GM19438 (cell line): ENCODE results near the gene THRA.
A peak's percentile ranks its signal among the peaks of the same experiment; 100 is the strongest.

Source experiments
- ATAC-seq: cut with Tn5 transposase; IDR thresholded peaks from one replicate; pipeline ENCODE4 v1.9.1; 2021; ENCODE audit warnings: low read depth; ENCODE audit not compliant: unreplicated experiment

THRA gene, protein sequence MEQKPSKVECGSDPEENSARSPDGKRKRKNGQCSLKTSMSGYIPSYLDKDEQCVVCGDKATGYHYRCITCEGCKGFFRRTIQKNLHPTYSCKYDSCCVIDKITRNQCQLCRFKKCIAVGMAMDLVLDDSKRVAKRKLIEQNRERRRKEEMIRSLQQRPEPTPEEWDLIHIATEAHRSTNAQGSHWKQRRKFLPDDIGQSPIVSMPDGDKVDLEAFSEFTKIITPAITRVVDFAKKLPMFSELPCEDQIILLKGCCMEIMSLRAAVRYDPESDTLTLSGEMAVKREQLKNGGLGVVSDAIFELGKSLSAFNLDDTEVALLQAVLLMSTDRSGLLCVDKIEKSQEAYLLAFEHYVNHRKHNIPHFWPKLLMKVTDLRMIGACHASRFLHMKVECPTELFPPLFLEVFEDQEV

DNA sequence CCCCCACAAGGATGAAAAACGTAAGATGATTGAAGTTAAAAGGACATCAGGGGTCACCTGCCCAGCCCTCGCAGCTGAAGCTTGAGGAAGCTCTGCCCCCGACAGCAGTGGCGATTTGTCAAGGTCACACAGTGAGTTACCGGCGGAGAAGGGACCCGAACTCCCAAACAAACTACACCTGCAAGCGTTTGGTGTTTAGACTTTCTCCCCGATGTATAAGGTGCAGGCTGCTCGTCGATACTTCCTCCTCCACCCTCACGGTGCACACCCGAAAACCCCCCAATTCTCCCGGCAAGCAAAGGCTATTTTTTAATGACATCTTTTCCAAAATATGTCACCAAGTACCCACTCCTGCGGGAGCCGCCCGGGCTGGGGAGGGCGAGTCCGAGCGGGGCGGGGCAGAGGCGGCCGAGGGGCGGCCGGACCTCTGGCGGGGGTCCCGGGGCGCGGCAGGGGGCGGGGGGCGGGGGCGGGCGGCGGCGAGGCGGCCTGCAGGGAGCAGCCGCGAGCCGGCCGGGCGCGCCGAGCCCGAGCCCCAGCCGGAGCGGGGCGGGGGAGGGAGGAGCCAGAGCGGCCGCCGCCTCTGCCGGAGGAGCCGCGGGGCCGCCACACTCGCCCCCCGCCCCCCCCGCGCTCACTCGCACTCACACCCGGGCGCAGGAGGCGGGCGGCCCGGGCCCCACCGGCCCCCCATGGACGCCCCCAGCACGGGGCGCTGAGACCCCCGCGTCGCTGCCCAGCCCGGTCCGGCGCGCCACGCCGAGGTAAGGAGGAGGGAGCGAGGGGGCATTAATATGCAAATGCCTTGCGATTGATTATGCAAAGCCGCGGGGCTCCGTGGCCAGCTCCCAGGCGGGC lies at the start of gene THRA:
THRA (plus strand) TSS at position 637 of the 858 bp plus-strand sequence. CDS start 11,524 bp downstream, outside the sequence.
- ATAC-seq, result peak; percentile 68

DNA sequence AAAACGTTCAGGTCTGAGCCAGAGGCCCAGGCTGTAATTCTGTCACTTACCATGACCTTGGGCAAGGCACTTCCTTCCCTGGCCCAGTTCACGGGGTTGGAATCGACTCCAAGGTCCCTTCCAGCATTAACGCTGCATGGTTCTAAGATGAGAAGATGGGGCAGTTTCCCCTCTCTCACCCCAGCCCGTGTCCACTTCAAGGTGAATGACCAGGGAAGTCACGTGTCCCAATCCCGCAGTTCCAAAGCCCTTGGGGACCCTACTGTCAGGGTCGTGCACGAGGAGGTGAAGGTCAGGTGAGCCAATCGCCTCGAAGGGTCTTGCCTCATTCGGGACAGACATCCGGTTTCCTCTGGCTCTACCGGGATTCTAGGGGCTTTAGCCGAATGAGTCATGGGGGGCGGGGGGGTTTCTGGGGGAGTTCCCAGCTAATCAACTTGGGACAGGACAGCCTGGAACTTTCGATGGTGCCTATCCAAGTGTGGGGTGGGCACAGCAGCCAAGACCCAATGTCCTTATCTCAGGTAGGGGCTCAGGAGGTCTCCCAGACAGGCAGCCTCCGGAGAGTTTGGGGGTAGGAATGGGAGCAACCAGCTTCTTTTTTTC lies 48.3 kb upstream of the THRA start:
- ATAC-seq, result no peak

- ATAC-seq, result no peak
Measured at GRCh38 chr17:40015005-40015997, 47.5 kb upstream of the THRA start, which contains the start of gene CSF3. Gene CSF3 (plus strand): TSS chr17:40015440. CDS start chr17:40015475, 35 bp downstream.

DNA sequence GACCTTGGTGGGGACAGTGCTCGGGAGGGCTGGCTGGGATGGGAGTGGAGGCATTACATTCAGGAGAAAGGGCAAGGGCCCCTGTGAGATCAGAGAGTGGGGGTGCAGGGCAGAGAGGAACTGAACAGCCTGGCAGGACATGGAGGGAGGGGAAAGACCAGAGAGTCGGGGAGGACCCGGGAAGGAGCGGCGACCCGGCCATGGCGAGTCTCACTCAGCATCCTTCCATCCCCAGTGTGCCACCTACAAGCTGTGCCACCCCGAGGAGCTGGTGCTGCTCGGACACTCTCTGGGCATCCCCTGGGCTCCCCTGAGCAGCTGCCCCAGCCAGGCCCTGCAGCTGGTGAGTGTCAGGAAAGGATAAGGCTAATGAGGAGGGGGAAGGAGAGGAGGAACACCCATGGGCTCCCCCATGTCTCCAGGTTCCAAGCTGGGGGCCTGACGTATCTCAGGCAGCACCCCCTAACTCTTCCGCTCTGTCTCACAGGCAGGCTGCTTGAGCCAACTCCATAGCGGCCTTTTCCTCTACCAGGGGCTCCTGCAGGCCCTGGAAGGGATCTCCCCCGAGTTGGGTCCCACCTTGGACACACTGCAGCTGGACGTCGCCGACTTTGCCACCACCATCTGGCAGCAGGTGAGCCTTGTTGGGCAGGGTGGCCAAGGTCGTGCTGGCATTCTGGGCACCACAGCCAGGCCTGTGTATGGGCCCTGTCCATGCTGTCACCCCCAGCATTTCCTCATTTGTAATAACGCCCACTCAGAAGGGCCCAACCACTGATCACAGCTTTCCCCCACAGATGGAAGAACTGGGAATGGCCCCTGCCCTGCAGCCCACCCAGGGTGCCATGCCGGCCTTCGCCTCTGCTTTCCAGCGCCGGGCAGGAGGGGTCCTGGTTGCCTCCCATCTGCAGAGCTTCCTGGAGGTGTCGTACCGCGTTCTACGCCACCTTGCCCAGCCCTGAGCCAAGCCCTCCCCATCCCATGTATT lies 46.5 kb upstream of the THRA start:
- ATAC-seq, result no peak

DNA sequence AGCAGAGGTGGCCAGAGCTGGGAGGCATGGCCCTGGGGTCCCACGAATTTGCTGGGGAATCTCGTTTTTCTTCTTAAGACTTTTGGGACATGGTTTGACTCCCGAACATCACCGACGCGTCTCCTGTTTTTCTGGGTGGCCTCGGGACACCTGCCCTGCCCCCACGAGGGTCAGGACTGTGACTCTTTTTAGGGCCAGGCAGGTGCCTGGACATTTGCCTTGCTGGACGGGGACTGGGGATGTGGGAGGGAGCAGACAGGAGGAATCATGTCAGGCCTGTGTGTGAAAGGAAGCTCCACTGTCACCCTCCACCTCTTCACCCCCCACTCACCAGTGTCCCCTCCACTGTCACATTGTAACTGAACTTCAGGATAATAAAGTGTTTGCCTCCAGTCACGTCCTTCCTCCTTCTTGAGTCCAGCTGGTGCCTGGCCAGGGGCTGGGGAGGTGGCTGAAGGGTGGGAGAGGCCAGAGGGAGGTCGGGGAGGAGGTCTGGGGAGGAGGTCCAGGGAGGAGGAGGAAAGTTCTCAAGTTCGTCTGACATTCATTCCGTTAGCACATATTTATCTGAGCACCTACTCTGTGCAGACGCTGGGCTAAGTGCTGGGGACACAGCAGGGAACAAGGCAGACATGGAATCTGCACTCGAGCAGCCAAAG lies 45.2 kb upstream of the THRA start:
- no peak for ATAC-seq

DNA sequence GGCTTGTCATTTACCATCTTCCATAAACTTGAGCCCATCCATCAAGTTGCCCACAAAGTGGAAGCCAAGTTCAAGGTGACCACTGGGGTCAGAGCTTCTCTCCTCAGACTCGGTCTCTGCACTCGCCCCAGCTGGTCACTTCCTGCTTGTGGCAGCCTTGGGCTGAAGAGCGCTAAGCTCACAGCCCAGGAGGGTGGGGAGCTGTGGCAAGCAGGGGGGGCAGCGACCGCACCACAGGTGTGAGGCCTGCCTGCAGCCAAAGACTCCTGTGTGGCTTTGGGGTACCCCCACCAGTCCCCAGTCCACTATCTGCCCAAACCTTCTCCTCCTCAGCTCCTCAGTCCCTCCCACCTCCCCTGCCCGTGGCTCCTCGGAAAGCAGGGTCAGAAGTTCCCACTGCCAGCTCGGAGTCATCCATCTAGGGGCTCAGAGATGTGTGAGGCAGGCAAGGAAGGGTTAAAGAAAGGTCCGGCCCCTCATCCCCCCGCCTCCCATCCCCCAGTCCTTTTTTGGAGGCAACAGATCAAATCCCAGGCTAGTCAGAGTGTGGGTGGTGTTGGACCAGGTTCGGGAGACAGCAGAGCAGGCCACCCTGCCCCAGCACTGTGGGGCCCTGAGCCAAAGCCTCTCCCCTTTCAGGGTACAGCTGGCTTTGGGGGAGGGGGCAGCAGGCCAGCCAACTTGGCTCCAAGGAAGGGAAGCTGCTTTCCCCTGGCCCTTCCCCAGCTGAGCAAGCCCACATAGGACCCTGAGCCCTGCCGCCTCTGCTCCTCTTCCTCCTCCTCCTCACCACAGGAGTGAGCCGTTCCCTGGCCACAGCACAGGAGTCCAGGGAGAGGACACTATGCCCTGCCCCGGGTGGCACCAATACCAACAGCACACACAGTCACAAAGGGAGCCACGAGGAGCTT lies 44.3 kb upstream of the THRA start:
- no peak for ATAC-seq

DNA sequence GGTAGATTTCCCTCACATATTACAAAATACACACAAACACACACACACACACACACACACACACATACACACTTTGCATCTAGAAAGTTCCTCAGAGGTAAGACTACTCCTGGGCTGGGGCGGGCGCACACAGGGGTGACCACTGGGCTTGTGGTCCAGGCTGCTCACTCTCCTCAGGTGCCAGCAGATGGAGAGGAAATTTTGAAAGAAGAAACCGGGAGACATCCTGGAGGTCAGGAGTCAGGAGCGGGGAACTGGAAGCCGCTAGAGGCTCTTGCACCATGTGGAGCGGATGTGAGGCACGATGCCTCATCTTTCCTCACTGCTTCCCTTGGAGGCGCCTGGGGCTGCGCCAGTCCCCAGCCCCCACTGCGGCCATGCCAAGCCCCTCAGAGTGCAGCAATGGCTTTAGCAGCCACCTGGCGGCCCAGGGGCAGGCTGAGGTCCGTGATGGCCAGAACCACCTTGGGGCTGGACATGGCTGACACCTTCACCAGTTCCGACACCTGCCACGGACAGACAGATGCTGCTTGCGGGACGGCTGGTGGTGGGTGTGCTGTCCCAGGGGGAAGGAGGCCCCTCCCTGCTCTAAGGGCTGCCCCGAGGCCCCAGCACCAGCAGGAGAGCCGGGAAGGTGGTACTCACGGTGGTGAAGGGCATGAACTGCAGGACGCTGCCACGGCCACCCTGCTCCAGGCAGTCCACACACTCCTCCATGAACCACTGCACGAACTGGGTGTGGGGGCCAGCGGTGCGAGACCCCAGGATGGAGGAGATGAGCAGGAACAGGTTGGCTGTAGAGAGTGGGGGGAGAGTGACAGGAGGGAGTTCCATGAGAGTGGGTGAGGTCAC lies 43.4 kb upstream of the THRA start:
- no peak for ATAC-seq

DNA sequence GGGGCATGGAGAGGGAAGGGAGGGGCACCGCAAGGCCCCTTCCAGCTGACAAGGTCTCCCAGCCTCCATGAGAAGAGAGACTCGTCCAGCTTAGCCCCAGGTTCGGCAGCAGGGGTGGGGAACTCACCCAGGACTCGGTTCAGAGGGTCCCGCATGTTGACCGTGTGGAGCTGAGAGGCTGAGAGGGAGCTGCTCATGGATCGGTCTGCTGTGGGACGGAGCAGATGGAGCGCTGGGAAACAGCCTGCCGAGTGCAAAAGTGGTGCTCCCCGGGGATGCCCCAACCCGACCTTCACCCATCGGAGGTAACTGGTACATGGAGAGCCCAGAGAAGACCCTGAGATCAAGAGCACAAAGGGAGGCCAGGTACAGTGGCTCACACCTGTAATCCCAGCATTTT lies 42.6 kb upstream of the THRA start:
- ATAC-seq, result no peak

GRCh38 chr17:40021451-40021971 lies 41.3 kb upstream of the THRA start:
- no peak for ATAC-seq

DNA sequence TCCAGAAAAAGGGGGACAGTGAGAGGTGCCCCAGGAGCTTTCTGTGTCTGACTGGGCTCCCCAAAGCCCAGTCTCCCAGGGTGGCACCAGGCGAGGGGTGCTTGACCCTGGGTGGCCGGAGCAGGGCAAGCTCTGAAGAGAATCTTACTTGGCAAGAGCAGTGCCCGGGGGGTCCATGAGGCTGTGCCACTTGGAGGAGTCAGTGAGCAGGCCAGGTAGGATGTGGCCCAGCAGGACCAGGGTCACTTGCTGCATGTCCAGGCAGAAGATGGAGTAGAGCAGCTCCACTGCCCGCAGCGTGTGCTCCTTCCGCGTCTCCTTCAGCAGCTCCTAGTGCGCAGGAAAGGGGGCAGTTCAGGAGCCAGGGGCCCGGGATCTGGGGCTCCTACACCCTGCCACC lies 40.3 kb upstream of the THRA start:
- ATAC-seq, result no peak

DNA sequence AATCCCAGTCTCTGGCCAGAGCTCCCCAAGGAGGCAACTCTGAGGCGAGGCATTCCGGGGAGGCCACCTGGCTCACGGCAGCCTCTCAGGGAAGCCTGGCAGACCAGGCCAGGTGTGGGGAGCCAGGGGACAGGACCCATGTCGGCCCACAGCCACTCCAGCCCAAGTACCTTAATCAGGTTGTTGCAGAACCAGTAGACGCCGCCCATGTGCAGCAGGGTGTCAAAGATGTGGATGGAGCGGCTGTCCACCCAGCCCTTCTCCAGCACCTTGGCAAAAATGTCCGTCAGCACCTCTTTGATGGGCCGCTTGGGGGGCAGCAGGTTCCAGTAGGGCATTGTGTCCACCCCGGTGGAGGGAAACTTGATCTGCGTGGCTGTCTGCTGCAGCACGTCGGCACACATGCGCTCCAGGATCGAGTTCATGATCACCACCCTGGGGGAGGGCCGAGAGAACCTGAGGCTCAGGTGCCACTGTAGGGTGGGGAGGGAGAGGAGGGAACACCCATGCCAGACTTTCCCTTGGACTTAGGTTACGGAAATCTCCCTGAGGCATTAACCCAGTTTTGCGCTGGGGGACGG lies 39.7 kb upstream of the THRA start:
- no peak for ATAC-seq

DNA sequence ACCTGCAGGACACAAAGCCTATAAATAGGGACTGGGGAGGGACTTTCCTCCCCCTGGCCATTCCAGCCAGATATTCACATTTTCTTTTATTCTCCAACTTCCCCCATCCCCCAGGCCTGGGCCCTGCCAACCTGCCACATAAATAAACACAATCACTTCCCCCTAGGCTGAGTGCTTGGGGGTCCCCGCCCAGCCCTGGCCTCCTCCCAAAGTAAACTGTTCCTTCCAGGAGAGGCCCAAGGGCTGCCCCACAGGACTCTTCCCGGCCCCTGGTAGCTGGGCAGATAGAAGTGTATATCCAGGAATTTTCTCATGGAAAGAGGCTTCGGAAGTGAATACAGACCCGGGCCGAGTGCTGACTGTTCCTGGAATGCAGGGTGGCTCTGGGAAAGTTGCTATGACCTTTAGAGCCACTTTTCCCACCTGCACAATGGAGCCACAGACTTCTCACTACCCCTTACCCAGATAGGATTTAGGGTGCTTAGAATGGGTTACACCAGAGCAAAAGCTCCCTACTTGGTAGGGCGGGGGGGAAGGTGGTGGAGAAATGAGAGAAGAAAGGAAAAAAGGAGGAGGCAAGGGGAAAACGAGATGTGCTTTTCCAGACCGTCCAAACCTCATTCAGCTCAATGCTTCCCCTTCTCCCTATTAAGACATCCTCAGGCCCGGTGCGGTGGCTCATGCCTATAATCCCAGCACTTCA lies 39.0 kb upstream of the THRA start:
- no peak for ATAC-seq

DNA sequence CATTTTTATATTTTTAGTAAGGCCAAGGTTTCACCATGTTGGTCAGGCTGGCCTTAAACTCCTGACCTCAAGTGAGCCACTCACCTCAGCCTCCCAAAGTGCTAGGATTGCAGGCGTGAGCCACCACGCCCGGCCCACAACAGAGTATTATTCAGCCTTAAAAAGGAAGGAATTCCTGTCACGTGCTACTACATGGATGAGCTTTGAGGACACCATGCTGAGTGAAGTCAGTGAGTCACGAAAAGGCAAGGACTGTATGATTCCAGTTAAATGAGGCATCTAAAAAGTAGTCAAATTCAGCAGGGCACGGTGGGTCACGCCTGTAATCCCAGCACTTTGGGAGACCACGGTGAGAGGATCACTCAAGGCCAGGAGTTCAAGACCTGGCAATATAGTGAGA lies 37.9 kb upstream of the THRA start:
- no peak for ATAC-seq

- no peak for ATAC-seq
Measured at GRCh38 chr17:40025559-40025958, 37.2 kb upstream of the THRA start.
